ENCODE measurements around the gene TREML2. TPM values are rescaled to one million over a fixed set of nuclear protein-coding genes. Genes with fewer than 3 reads are reported as not detected.

TREML2 gene
- total and polyA plus RNA-seq, 4 donors, result 0.30 to 0.62 (median 0.38) TPM; not detected in 1

DNA sequence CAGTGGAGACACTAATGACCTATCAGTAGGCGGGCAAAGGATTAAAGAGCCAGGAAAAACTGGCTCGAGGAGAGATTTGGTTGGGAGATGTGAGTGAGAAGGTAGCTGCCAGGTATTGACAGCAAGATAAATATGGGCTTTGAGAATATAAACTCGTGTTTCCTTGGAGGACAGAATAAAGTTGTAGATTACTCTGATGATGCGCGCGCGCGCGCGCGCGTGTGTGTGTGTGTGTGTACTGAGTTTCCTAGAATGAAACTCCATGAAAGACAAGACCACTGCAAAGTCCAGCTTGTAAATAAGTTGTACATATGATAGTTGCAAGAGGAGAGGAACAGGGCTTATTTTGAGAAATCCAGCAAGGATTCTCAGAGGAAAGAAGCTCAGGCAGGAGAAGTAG is 24.8 kb downstream of the TREML2 start:
- Histone ChIP-seq H3K27me3 (ENCODE audit: control insufficient read depth in 1 of 2, insufficient read depth in 2 of 2, low read length in 1 of 2) (no peaks in the 10 kb centered on the region), H3K4me1 (ENCODE audit: control insufficient read depth in 1 of 2, insufficient read depth in 2 of 2, low read length in 2 of 2) (no peaks in the 10 kb centered on the region), H3K27ac (ENCODE audit: low read depth in 1 of 2, low read length in 2 of 2) (no peak overlapping the region), H3K36me3 (ENCODE audit: control insufficient read depth in 1 of 2, insufficient read depth in 2 of 2, low read length in 1 of 2) (no peaks in the 10 kb centered on the region), H3K4me3 (ENCODE audit: low read length in 2 of 2) (no peak overlapping the region), H3K9me3 (ENCODE audit: control insufficient read depth, low read length) (peaks cover 1% of the 10 kb centered on the region)
- 88 to 91% methylated on average over 12 of the region's 12 CpGs for WGBS, 2 donors
- intact Hi-C loops (cut with DNase I), result no loop called here
- ATAC-seq (ENCODE audit: low FRiP score) (no peak), DNase-seq (no peak)

DNA sequence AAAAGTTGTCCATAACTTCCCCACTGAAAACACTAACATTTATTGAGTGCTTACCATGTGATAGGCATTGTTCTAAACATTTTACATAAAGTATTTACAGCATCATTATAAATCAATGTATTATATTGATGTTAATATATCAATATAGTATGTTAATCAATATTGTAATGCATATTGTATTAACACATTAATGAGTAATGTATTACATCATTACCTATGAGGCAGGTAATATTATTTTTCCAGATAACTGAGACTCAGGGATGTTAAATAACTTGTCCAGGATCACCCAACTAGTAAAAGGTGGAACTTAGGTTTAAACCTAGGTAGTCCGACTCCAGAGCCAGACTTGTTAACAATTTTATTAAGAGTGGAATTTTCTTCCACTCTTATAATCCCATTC is 25.9 kb downstream of the TREML2 start:
- intact Hi-C loops (cut with DNase I), result no loop called here
- DNase-seq, result no peak
- WGBS, 2 donors, result 88 to 91% methylated on average over 1 of the region's 1 CpG

DNA sequence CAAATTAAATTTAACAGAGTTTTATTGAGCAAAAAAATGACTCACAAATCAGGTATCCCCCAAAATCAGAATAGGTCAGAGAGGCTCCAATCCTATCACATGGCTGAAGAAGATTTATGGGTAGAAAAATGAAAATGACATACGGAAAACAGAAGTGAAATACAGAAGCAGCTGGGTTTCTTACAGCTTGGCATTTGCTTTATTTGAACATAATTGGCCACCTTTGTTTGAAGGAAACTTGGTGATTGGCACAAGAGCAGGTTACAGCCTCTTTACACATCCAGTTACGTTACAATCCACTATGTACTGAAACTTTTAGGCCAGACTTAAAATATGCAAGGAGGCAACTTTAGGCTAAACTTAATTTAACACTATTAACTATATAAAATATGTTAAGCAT is 26.3 kb downstream of the TREML2 start:
- Histone ChIP-seq H3K27me3 (ENCODE audit: control insufficient read depth in 1 of 2, insufficient read depth in 2 of 2, low read length in 1 of 2) (no peaks in the 10 kb centered on the region), H3K36me3 (ENCODE audit: control insufficient read depth in 1 of 2, insufficient read depth in 2 of 2, low read length in 1 of 2) (no peaks in the 10 kb centered on the region), H3K9me3 (ENCODE audit: control insufficient read depth, low read length) (peaks cover 1% of the 10 kb centered on the region), H3K4me3 (ENCODE audit: low read length in 2 of 2) (no peak overlapping the region), H3K4me1 (ENCODE audit: control insufficient read depth in 1 of 2, insufficient read depth in 2 of 2, low read length in 2 of 2) (no peaks in the 10 kb centered on the region), H3K27ac (ENCODE audit: low read depth in 1 of 2, low read length in 2 of 2) (no peak overlapping the region)
- intact Hi-C loops (cut with DNase I), result no loop called here
- ATAC-seq (ENCODE audit: low FRiP score) (no peak), DNase-seq (no peak)
- WGBS, 2 donors, result 72% methylated on average over 2 of the region's 2 CpGs

More for the DNA sequence above, 25.9 kb downstream of the TREML2 start:
- ATAC-seq (ENCODE audit: low FRiP score), result no peak
- Histone ChIP-seq H3K27ac (ENCODE audit: low read depth in 1 of 2, low read length in 2 of 2) (no peak overlapping the region), H3K4me1 (ENCODE audit: control insufficient read depth in 1 of 2, insufficient read depth in 2 of 2, low read length in 2 of 2) (no peaks in the 10 kb centered on the region), H3K9me3 (ENCODE audit: control insufficient read depth, low read length) (peaks cover 1% of the 10 kb centered on the region), H3K27me3 (ENCODE audit: control insufficient read depth in 1 of 2, insufficient read depth in 2 of 2, low read length in 1 of 2) (no peaks in the 10 kb centered on the region), H3K36me3 (ENCODE audit: control insufficient read depth in 1 of 2, insufficient read depth in 2 of 2, low read length in 1 of 2) (no peaks in the 10 kb centered on the region), H3K4me3 (ENCODE audit: low read length in 2 of 2) (no peak overlapping the region)

DNA sequence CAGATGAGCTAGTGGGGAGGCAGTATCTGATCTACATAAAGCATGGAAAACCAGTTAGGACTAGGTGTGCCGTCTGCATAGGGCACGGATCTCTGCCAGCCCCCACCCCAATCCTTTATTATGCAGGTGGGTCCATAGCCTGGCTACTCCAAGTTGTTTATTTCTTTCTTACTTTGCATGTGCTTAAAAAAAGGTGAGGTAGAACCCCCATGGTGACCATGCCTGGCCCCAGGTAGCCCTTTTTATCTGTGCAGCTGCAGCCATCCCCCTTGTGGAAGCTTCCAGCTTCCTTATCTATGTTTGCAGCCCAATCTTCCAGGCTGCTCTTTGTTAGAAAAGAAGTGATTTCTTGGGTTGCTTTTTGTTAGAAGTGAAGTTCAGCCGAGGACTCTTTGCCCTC is 29.0 kb downstream of the TREML2 start:
- H3K9me3 ChIP-seq (ENCODE audit: control insufficient read depth, low read length), result peaks cover 1% of the 10 kb centered on the region
- no peaks in the 10 kb centered on the region for H3K36me3 ChIP-seq (ENCODE audit: control insufficient read depth in 1 of 2, insufficient read depth in 2 of 2, low read length in 1 of 2)
- no peak overlapping the region for H3K27ac ChIP-seq (ENCODE audit: low read depth in 1 of 2, low read length in 2 of 2)
- WGBS, 2 donors, result 26 to 28% methylated on average over 3 of the region's 3 CpGs
- H3K4me3 ChIP-seq (ENCODE audit: low read length in 2 of 2), result no peak overlapping the region
- intact Hi-C loops (cut with DNase I), result no loop called here
- H3K4me1 ChIP-seq (ENCODE audit: control insufficient read depth in 1 of 2, insufficient read depth in 2 of 2, low read length in 2 of 2), result no peaks in the 10 kb centered on the region
- DNase-seq, result no peak
- no peaks in the 10 kb centered on the region for H3K27me3 ChIP-seq (ENCODE audit: control insufficient read depth in 1 of 2, insufficient read depth in 2 of 2, low read length in 1 of 2)
- ATAC-seq (ENCODE audit: low FRiP score), result no peak

DNA sequence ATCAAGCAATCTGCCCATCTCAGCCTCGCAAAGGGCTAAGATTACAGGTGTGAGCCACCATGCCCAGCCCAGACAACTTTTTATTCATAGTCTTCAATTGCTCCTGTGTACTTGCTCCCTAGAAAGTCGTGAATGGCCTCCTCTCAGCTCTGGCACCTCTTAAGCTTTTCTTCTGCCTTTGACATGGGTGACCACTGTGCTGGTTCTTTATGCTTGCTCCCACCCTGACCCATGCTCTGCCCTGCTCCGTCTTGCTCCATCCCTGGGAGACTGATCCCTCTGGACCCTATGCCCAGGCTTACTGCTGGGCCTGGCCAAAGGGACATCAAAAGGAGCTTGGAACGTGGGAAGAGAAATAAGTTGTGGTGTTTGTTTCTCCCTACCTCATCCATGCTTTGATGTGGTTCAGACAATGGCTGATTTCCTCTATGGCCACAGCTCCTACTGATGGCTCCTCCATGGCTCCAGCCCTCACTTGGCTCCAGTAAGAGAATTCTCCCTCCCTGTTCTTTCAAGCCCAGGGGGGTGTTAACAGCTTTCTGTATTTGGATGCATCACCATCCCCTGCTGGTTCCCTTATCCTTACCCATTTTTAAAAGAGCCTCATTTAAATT is 30.3 kb downstream of the TREML2 start:
- no peaks in the 10 kb centered on the region for H3K36me3 ChIP-seq (ENCODE audit: control insufficient read depth in 1 of 2, insufficient read depth in 2 of 2, low read length in 1 of 2)
- no peak overlapping the region for H3K4me3 ChIP-seq (ENCODE audit: low read length in 2 of 2)
- ATAC-seq (ENCODE audit: low FRiP score), result no peak
- peaks cover 1% of the 10 kb centered on the region for H3K9me3 ChIP-seq (ENCODE audit: control insufficient read depth, low read length)
- no peaks in the 10 kb centered on the region for H3K27me3 ChIP-seq (ENCODE audit: control insufficient read depth in 1 of 2, insufficient read depth in 2 of 2, low read length in 1 of 2)
- H3K27ac ChIP-seq (ENCODE audit: low read depth in 1 of 2, low read length in 2 of 2), result no peak overlapping the region
- no peaks in the 10 kb centered on the region for H3K4me1 ChIP-seq (ENCODE audit: control insufficient read depth in 1 of 2, insufficient read depth in 2 of 2, low read length in 2 of 2)
- DNase-seq, result no peak
- WGBS, 2 donors, result 55 to 60% methylated on average over 4 of the region's 4 CpGs
- intact Hi-C loops (cut with DNase I), result no loop called here

DNA sequence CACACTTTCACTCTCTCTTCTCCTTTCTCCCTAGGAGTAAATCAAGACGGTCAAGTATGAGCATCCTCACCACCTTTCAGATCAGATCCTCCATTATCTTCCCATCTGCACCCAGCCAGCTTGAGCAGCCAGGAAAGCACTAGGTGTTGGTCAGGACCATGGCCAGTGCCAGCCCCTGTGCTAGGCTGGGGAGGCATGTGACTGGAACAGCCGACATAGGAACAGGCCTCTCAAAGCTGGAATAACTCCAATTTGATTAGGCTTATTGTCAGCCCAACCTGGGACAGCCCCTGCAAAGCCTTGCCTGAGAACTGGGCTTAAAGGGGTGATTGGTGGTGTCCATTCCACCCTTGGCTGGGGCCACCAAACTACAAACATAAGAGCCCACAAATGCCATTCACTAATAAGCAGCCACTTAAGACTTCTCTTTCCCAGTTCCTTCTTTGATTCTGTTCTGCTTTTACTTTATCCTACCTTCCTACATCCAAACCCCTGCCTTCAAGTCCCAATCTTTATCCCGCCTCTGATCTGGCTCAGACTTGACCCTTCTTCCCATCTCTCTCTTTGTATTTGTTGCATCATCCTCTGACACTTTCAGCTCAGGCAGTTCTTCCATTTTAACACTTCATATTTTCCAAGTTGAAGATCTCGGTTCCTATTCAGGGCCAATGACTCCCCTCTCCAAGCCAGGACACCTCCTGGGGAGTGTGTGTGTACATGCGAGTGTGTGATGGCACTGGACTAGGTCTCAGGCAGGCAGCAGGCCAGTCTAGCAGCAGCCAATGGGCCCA is 33.6 kb downstream of the TREML2 start:
- H3K27ac ChIP-seq (ENCODE audit: low read depth in 1 of 2, low read length in 2 of 2), result no peak overlapping the region
- H3K4me1 ChIP-seq (ENCODE audit: control insufficient read depth in 1 of 2, insufficient read depth in 2 of 2, low read length in 2 of 2), result no peaks in the 10 kb centered on the region
- intact Hi-C loops (cut with DNase I), result no loop called here
- H3K27me3 ChIP-seq (ENCODE audit: control insufficient read depth in 1 of 2, insufficient read depth in 2 of 2, low read length in 1 of 2), result no peaks in the 10 kb centered on the region
- no peak for DNase-seq
- ATAC-seq (ENCODE audit: low FRiP score), result no peak
- no peaks in the 10 kb centered on the region for H3K36me3 ChIP-seq (ENCODE audit: control insufficient read depth in 1 of 2, insufficient read depth in 2 of 2, low read length in 1 of 2)
- H3K9me3 ChIP-seq (ENCODE audit: control insufficient read depth, low read length), result no peaks in the 10 kb centered on the region
- WGBS, 2 donors, result 63 to 69% methylated on average over 5 of the region's 5 CpGs
- no peak overlapping the region for H3K4me3 ChIP-seq (ENCODE audit: low read length in 2 of 2)

DNA sequence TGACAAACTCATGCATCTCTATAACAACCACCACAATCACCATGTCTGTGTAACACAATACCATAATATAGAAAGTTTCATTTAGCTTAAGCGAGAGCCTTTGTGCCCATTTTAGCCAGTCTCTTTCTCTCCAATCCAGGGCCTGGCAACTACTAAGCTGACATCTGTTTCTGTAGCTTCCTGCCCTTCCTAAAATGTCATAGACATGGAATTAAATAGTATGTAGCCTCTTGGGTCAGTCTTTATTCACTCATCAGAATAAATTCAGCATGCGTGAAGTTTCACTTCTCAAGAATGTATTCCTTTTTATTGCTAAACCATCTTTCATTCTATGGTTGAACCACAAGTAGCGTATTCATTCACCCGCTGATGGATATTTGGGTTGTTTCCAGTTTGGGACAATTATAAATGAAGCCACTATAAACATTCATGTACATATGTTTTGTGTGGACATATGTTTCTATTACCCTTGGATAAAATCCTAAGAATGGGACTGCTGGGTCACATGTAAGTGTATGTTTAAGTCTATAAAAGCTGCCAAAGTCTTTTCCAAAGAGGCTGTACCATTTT is 36.3 kb downstream of the TREML2 start:
- Histone ChIP-seq H3K9me3 (ENCODE audit: control insufficient read depth, low read length) (no peaks in the 10 kb centered on the region), H3K4me3 (ENCODE audit: low read length in 2 of 2) (no peak overlapping the region), H3K4me1 (ENCODE audit: control insufficient read depth in 1 of 2, insufficient read depth in 2 of 2, low read length in 2 of 2) (no peaks in the 10 kb centered on the region), H3K36me3 (ENCODE audit: control insufficient read depth in 1 of 2, insufficient read depth in 2 of 2, low read length in 1 of 2) (no peaks in the 10 kb centered on the region), H3K27ac (ENCODE audit: low read depth in 1 of 2, low read length in 2 of 2) (no peak overlapping the region), H3K27me3 (ENCODE audit: control insufficient read depth in 1 of 2, insufficient read depth in 2 of 2, low read length in 1 of 2) (no peaks in the 10 kb centered on the region)
- intact Hi-C loops (cut with DNase I), result loop anchor here in 1 of 2 donors (2.0 kb wide), 1 partner anchor 42 kb away; no protein-coding TSS in a partner anchor
- no peak for DNase-seq
- WGBS, 2 donors, result 61 to 76% methylated on average over 4 of the region's 4 CpGs
- ATAC-seq (ENCODE audit: low FRiP score), result no peak

DNA sequence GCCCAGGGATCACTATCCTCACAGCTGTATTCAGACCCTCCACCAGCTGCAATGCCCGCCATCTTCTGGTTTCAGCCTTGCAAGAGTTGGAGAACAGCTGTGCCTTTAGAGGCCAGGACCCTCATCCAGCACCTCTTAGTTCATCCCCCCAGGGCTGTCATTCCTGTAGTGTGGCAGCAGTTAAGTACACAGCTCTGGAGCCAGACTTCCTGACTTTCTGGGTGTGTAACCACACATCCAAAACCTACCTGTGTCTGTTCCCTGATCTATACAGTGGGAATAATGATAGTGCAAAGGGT is 37.6 kb downstream of the TREML2 start:
- Histone ChIP-seq H3K4me1 (ENCODE audit: control insufficient read depth in 1 of 2, insufficient read depth in 2 of 2, low read length in 2 of 2) (no peaks in the 10 kb centered on the region), H3K27ac (ENCODE audit: low read depth in 1 of 2, low read length in 2 of 2) (no peak overlapping the region), H3K27me3 (ENCODE audit: control insufficient read depth in 1 of 2, insufficient read depth in 2 of 2, low read length in 1 of 2) (no peaks in the 10 kb centered on the region), H3K36me3 (ENCODE audit: control insufficient read depth in 1 of 2, insufficient read depth in 2 of 2, low read length in 1 of 2) (no peaks in the 10 kb centered on the region), H3K9me3 (ENCODE audit: control insufficient read depth, low read length) (no peaks in the 10 kb centered on the region), H3K4me3 (ENCODE audit: low read length in 2 of 2) (no peak overlapping the region)
- ATAC-seq (ENCODE audit: low FRiP score) (no peak), DNase-seq (no peak)
- intact Hi-C loops (cut with DNase I), result no loop called here
- 99 to 100% methylated on average over 1 of the region's 1 CpG for WGBS, 2 donors
